ACHN (cell line): ENCODE results near the gene NCR2.

ENCODE experiments used
- DNase-seq: peaks from one replicate; pipeline ENCODE4 v3.0.0-alpha.2; 2015
- in situ Hi-C: cut with HindIII; loops from 2 replicates; pipeline ENCODE4 v1.10.0; 2017; ENCODE audit warnings: low sequenced_read_pairs, low pct_ligation_motif_present, low pct_unique_long_range_greater_than_20kb

The NCR2 gene

DNA sequence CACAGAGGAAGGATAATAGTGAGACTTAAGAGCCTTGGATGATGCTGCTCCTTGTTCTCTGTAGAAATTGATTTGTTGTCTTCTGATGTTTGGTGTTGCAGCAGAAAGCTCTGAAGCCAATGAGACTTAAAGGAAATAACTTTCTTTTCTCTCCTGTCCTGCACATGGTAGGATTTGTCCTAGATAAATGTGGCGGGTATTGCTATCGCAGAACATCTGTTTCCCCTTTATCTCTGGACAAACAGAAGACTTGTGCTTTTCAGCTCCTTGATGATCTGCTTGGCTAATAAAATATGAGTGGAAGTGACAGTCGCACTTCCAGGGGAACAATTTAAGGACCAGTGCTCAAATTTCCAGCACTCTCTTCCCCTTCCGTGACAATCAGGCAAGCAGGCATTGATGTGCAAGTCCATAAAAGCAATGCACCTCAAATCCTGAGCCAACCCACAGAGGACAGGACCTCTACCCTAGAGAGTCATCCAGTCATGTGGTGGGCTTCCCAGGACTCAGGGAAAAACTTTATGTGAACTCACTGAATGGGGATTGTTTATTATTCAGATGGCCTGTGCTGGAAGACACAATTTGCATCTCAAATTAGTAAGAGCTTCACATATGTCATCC is 9.9 kb upstream of the NCR2 start:
- in situ Hi-C loops: no loop called here
- DNase-seq: no peak

DNA sequence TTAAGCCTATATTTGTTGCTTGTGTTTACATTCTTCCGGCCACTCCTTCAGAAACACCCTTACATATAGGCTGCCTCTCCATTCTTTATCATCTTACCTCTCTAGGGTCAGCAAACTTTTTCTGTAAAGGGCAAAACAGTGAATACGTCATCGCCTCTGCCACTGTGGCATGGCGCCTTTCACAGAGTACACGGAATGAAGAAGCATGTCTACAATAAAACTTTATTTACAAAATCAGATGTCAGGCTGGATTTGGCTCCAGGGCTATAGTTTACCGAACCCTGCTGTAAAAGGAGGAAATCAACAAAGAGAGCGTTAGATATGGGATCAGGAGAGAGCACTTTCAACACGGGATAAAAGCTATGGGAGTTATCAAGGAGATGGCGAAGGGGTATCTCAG is 9.3 kb upstream of the NCR2 start:
- in situ Hi-C loops: no loop called here
- no peak for DNase-seq

DNA sequence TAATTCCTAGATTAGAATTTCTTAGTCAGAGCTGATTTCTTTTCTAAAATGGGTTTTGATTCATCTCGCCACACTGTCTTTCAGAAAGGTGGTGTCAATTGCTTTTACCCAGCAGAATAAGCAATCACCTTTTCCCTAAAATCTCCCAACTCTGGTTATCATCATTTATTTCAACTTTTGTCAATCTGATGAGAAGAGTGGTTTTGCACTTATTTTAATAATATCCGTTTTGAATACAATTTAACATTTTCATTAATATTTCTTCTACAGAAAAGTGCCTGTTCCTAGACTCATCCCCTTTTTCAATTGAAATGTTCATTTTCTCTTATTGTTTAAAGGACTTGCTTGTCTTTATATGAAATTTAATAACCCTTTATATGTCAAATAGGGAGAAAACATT is 8.2 kb upstream of the NCR2 start:
- DNase-seq: no peak
- in situ Hi-C loops: no loop called here

DNA sequence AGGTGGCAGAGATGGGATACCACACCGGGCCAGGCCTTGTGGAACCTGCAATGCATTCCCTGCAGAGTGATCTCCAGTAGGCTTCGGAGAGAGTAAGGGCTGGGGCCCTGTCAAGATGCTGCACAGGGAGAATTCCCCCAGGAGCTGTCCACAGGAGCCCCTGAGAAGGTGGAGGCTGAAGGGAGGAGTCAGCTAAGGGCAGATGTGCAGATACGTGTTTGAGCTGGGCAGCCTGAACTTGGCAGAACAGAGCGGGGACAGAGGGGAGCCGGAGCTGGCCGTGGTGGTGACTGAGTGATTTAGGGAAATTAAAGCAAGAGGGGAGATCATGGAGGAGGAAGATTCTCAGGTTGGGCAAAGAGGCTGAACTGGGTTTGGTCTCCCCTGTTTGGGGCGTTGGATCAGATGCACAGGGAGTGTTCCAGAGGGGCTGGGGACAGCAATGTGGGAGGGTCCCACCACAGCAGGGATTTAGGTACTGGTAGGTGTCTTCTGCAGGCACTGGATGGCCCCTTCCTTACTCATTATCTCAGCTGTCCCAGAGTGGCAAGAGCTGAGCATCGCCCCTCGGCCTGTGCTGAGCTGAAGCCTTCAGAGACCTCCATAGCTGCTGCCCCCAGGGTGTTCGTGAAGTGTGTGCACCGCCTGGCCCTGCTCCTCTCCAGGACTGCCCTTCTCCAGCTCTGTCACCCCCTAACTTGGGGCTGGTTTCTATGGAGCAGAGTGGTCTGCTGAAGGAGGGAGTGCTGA is 3.8 kb upstream of the NCR2 start:
- no peak for DNase-seq
- in situ Hi-C loops: no loop called here

DNA sequence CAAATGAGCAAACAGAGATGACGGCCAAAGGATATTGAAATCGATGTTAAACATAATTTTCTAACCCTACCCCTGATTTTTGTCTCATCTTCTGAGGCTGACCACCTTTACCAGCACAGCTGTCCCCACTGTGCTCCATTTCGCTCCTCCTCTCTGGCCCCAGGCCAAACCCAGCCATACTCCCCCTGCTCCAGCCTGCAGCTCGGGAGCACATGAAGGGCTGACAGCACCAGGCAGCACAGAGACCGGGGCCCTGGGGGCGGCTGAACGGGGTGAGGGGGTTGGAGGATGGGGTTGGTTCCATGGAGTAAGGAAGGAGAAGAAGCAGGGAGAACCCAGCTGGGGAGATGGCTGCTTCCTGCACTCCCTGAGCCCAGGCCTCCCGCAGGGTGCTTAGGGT is 3.2 kb upstream of the NCR2 start:
- DNase-seq: no peak
- in situ Hi-C loops: no loop called here

DNA sequence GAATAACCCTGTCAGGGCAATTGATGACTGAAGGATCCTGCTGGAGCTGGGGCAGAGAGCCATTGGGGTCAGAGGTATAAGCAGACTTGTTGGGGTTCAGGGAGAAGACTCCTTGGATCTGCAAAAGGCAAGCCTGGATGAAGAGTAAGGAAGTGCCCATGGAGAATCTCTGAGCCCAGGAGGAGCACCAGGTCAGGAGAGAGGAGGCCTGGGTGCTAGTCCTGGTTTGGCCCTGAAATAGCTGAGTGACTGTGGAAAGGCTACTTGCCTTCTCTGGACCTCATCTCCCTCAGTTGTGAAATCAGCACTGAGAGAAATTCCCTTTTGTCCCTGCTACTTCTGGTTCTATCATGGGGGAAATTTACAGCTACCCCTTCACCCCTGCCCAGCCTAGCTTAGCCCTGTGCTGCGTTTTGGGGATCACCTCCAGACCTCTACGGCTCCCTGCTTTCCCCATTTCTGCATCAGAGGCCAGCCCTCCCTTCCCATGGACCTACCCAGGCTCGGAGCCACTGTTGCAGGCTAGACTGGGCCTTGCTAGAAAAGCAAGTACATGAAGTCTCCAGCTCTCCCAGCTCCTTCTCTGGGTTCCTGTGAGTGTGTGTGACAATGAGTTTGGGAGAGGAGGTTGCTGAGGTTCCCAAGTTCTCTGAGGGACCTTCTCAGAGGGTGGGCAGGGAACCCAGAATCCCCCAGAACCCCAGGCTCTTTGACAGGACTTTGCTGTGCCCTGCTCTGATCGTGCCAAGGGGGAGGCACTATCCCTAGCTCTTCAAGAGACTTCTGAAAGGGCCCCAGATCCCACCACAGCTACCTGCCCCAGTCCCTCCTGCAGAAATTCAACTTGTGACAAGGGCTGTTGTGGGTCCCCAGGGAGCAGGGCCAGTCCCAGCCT is 2.3 kb upstream of the NCR2 start:
- in situ Hi-C loops: no loop called here
- DNase-seq: no peak

DNA sequence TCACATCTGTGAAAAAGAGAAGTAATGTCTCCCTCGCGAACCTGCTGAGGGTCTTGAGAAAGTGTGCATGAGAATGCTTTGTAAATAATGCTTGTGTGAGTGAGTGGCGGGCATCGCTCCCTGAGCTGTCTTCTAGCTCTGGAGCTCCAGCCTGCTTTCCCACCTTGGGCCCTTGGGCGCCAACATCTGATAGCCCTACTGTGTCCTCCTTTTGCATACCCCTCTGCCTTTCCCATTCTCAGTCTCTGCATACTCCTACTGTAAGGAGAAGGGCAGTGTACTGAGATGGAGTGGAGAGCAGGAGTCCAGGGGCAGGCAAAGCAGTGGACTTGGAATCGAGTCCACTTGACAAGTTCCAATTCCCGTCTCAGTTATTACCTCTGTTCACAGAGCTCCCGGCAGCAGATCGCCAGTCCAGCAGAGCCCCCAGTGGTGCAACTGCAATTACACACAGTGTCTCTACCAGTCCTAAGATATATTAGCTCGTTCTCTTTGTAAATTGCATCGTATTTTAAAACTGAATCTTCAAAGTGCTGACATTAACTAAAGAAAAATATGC is 847 bp upstream of the NCR2 start:
- in situ Hi-C loops: no loop called here
- DNase-seq: no peak

DNA sequence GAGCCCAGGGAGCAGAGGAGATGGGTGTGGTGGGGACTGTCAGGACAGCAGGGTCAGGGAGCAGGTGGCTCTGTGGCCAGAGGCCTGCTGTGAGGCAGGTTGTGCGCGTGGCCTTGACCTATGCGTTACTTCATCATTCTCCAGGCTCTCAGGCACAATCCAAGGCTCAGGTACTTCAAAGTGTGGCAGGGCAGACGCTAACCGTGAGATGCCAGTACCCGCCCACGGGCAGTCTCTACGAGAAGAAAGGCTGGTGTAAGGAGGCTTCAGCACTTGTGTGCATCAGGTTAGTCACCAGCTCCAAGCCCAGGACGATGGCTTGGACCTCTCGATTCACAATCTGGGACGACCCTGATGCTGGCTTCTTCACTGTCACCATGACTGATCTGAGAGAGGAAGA is 535 bp downstream of the NCR2 start:
- no peak for DNase-seq
- in situ Hi-C loops: no loop called here

DNA sequence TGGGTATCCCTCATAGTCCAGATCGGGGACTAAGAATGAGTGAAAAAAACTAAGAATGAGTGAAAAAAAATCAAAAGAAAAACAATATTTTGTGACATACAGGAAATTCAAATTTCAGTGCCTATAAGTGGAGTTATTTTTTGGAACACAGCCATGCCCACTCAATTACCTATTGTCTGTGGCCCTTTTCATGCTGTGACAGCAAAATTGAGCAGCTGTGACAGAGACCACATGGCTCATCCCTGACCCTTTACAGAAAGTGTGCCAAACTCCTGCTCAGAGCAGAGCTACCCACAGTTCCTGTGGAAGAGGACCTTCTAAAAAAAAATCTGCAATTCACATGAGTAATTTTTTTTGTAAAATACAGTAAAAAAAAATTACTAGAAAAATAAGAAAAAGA is 1.4 kb downstream of the NCR2 start:
- in situ Hi-C loops: no loop called here
- DNase-seq: no peak

DNA sequence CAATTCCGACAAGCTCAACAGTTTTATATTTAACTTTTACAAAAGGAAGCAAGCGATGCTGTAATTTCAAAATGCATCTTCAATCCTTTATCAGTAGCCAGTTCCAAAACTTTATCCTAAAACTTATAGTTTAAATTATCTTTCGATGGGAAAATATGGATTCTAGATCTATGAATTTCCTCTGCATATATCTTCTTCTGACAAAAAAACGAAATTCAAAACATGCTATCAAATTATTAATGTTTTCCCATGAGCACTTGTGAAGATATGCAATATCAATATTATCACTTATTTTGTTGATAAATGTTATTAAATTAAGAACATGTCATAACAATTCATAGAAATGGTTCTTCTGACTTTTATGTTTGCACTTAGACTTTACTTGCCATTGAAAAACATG is 2.3 kb downstream of the NCR2 start:
- DNase-seq: no peak

DNA sequence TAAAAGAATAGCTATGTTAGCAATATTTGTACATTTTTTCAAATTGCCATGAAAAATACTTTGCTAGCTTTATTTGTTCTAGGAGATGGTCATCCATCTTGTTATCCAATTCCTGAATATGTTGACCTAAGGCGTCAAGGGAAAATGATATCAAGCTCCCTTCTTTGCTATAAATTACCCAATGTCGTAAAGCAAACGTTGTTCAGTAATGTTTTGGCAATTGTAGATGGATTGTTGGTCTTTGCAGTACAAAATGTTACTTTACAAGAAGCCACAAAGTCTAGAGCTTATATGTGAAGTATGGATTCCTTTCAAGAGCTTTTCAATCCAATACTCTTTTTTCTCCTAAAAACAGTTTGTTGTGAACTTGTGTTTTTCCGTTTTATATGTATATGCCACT is 3.3 kb downstream of the NCR2 start:
- in situ Hi-C loops: no loop called here
- DNase-seq: no peak

More for the DNA sequence above, 2.3 kb downstream of the NCR2 start:
- in situ Hi-C loops: no loop called here

DNA sequence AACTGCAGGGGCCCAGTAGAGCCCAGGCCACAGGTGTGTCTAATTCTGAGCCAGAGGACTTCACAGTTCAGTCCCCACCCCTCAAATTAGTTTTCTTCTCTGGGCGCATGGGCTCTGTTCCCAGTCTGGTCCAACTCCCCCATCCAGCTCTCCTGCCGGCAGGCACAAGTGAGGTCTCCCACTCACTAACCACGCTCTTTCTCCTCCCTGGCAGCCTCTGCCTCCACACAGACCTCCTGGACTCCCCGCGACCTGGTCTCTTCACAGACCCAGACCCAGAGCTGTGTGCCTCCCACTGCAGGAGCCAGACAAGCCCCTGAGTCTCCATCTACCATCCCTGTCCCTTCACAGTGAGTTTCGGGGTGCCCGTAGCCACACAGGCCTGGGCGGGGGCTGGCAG is 6.2 kb downstream of the NCR2 start:
- in situ Hi-C loops: no loop called here

DNA sequence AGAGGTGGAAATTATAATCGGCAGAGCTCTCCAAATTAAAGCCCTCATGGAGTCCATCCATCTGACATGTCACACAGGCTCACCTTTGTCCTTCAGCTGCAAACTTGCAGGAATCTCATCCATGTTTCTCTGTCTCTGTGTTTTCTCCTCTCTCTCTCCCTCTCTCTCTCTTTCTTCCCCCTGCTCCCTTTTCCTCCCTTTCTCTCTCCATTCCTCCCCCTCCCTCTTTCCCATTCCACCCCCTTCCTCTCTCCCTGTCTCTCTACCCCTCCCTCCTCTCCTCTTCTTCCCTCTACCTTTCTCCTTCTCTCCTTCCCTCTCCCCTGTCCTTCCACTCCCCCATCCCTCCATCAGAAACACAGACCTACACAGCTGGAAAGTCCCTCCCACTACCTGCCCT is 6.8 kb downstream of the NCR2 start:
- DNase-seq: no peak

More for the DNA sequence above, 6.2 kb downstream of the NCR2 start:
- no peak for DNase-seq

DNA sequence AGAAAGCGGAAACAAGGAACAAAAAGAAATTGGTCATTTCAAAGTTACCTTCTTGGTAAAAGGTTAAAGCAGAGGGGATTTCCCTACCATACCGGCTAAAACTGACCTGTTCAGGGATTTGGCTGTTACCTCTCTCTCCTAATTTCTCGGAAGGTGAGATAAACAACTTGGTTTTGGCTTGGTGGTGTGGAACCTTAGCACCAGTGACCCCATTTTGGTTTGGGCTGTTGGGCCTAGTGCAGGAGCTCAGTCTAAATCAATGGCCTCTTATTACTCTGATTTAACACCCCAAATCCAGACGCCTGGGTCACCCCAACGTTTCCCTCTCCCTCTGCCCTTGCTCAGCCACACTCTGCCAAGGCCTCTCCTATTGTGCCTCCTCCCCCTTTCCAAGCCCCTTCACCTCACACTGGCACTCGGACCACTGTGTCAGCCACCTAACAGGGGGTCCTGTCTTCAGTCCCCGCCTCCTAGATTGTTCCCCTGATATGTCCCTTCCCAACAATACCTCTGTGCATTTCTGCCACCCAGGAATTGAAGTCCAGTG is 8.3 kb downstream of the NCR2 start:
- no peak for DNase-seq
- in situ Hi-C loops: no loop called here

More for the DNA sequence above, 6.8 kb downstream of the NCR2 start:
- in situ Hi-C loops: no loop called here

DNA sequence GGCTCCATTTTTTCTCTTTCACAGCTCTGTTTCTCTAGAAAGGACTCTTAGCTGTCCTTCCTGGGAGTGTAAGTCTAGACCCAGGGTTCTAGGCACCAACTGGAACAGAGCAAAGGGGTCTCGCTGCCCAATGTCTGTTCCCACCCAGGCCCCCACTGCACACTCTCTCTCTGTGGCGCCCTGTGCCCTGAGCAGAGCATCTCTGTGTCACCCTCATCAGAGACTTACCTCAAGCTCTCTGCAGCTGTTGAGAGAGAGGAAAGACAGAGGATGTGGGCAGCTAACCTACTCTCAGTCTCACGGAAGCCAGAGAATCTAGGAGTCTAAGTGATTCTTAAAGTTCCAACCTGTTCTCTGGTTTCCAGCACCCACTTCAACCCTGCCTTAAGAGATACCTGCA is 9.5 kb downstream of the NCR2 start:
- in situ Hi-C loops: no loop called here
- no peak for DNase-seq

DNA sequence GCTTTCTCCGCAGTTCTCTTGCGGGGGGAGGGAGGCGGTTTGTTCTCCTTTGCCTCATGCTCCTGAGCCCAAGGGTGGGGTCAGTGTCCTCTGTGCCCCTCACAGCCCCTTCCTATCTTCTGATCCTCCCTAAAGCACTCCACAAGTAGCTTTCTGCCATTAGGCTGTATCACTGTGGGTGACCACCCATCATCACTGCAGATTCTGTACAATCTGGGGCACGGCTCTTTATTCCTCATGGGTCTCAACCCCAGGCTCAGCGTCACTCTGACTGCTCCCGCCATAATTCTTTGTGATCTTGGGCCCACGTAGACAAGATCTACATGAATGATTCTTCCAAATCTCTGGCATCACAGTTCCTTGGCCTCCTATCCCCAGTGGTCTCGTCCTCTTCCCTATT is 10.5 kb downstream of the NCR2 start:
- in situ Hi-C loops: no loop called here
- no peak for DNase-seq

DNA sequence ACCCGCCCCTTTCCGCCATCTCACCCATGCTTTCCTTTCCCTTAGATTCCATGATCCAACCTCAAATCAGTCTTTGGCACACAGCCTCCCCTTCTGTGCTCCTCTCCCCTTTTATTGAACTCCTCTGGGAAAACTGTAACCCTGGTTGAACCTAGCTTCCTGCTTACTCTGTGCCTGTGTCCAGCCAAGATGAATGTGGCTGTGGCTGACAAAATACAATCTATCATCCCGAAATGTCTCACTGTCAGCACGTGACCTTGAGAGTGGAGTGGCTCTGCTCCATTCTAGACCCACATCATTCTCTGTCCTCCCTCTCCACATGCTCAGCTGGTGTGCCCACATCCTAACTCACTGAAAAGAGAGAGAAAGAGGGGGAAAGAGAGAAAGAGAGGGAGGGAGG is 11.0 kb downstream of the NCR2 start:
- in situ Hi-C loops: no loop called here
- no peak for DNase-seq

DNA sequence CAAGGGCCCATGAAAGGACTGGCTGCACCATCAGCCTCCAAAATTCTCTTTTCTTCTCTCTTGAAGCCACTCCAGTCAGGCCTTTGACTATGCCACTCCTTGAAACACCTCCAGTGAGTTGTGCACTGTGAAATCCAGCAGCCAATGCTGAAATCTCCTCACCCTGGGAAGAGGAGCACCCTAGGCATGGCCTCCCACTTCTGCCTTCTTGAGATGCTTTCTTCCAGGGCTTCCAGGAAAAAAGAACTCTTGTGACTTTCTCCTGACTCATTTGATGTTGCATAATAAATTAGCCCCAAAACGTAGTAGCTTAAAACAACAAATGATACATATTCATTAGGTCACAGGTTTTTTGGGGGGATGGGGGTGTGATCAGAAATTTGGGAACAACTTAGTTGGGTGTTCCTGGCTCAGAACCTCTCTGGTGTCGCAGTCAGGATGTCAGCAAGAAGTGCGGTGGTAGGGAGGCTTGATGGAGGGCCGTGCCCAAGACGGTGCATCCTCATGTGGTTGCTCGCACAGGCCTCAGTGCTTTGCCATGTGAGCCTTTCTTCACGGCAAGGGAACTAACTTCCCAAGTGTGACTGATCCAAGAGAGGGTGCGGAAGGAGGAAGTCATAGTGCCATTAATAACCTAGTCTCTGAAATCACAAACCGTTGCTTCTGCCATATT is 12.1 kb downstream of the NCR2 start:
- no peak for DNase-seq
- in situ Hi-C loops: no loop called here
